Stomach (tissue), 4 donors: ENCODE measurements around the gene RSRP1.

ENCODE experiments used
- EP300 ChIP-seq: sonication (generic); formaldehyde crosslinking; IDR thresholded peaks from one replicate; pipeline ENCODE4 v1.6.1; 2017; ENCODE audit warnings: antibody characterized with exemption
- POLR2A ChIP-seq, 4 donors: fragments of 450-650 bp; IDR thresholded peaks; one replicate each; pipeline ENCODE4 v1.6.1; 2016; ENCODE audit warnings: antibody characterized with exemption in 4 of 4, control low read depth in 2 of 4, mild to moderate bottlenecking in 1 of 4, moderate library complexity in 1 of 4
- POLR2AphosphoS5 ChIP-seq, 3 donors: sonication (generic); formaldehyde crosslinking; IDR thresholded peaks; one replicate each; pipeline ENCODE4 v1.6.1; 2016; ENCODE audit warnings: antibody characterized with exemption in 3 of 3
- TF ChIP-seq, protein P1 (sequence below), 7 experiments: fragments of 450-650 bp in 4 of 7; fragments of 200-600 bp in 3 of 7; sonication (generic) in 3 of 7; IDR thresholded peaks; one replicate each; pipeline ENCODE4 v1.5.1; 2016 to 2019; ENCODE audit warnings: antibody characterized with exemption in 7 of 7, control low read depth in 2 of 7, mild to moderate bottlenecking in 1 of 7

DNA sequence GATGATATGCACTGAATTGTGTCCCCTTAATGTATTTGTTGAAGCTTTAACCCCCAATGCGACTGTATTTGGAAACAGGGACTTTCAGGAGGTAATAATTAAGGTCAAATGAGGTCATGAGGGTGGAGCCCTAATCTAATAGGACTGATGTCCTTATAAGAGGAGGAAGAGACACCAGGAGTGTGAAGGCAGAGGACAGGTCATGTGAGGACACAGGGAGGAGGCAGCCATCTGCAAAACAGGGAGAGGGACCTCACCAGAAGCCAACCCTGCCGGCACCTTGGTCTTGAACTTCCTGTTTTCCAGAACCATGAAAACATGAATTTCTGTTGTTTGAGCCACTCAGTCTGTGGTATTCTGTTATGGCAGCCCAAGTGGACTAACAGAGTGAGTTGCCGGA is 30.2 kb downstream of the RSRP1 start:
- TF ChIP-seq, protein P1, sequence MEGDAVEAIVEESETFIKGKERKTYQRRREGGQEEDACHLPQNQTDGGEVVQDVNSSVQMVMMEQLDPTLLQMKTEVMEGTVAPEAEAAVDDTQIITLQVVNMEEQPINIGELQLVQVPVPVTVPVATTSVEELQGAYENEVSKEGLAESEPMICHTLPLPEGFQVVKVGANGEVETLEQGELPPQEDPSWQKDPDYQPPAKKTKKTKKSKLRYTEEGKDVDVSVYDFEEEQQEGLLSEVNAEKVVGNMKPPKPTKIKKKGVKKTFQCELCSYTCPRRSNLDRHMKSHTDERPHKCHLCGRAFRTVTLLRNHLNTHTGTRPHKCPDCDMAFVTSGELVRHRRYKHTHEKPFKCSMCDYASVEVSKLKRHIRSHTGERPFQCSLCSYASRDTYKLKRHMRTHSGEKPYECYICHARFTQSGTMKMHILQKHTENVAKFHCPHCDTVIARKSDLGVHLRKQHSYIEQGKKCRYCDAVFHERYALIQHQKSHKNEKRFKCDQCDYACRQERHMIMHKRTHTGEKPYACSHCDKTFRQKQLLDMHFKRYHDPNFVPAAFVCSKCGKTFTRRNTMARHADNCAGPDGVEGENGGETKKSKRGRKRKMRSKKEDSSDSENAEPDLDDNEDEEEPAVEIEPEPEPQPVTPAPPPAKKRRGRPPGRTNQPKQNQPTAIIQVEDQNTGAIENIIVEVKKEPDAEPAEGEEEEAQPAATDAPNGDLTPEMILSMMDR (IDR thresholded peaks at IDR 0.05), result no peak
- TF ChIP-seq POLR2A (IDR thresholded peaks at IDR 0.05), result no peak
- TF ChIP-seq EP300, result no peak
- TF ChIP-seq POLR2AphosphoS5 (IDR thresholded peaks at IDR 0.05), result no peak
